ENCODE data around the gene HNF4A. TPM values are rescaled to one million over a fixed set of nuclear protein-coding genes. Genes with fewer than 3 reads are reported as not detected.

The HNF4A gene
- total and polyA plus RNA-seq, 2 of the 13 experiments (the other 11 are each of a cell fraction or from before 2014, with no cell fraction given), result 80.9 to 169 TPM

GRCh38 chr20:44461142-44461802, 105.8 kb downstream of the HNF4A start (continued):
- TF ChIP-seq SKIL (CRISPR knock-in tag; IDR thresholded peaks at IDR 0.05; ENCODE audit: borderline replicate concordance) (no peak), MZF1 (CRISPR knock-in tag; IDR thresholded peaks at IDR 0.05; ENCODE audit: borderline replicate concordance) (no peak), KMT2A (CRISPR knock-in tag; IDR thresholded peaks at IDR 0.05) (peak; percentile 15; the same call in 1 of the 2 replicates), ZNF121 (CRISPR knock-in tag; IDR thresholded peaks at IDR 0.05) (no peak), MIER3 (CRISPR knock-in tag; IDR thresholded peaks at IDR 0.05; ENCODE audit: borderline replicate concordance) (no peak), KAT8 (CRISPR knock-in tag; IDR thresholded peaks at IDR 0.05) (0 out of 2 replicates have a peak, but pooled peaks have one; percentile 10), ZNF687 (CRISPR knock-in tag; IDR thresholded peaks at IDR 0.05) (no peak), RBM22 (optimal IDR thresholded peaks at IDR 0.05; ENCODE audit: low read length) (no peak), AKAP8 (CRISPR knock-in tag; IDR thresholded peaks at IDR 0.05) (0 out of 2 replicates have a peak, but pooled peaks have one; percentile 22)
- TF ChIP-seq, protein P1, sequence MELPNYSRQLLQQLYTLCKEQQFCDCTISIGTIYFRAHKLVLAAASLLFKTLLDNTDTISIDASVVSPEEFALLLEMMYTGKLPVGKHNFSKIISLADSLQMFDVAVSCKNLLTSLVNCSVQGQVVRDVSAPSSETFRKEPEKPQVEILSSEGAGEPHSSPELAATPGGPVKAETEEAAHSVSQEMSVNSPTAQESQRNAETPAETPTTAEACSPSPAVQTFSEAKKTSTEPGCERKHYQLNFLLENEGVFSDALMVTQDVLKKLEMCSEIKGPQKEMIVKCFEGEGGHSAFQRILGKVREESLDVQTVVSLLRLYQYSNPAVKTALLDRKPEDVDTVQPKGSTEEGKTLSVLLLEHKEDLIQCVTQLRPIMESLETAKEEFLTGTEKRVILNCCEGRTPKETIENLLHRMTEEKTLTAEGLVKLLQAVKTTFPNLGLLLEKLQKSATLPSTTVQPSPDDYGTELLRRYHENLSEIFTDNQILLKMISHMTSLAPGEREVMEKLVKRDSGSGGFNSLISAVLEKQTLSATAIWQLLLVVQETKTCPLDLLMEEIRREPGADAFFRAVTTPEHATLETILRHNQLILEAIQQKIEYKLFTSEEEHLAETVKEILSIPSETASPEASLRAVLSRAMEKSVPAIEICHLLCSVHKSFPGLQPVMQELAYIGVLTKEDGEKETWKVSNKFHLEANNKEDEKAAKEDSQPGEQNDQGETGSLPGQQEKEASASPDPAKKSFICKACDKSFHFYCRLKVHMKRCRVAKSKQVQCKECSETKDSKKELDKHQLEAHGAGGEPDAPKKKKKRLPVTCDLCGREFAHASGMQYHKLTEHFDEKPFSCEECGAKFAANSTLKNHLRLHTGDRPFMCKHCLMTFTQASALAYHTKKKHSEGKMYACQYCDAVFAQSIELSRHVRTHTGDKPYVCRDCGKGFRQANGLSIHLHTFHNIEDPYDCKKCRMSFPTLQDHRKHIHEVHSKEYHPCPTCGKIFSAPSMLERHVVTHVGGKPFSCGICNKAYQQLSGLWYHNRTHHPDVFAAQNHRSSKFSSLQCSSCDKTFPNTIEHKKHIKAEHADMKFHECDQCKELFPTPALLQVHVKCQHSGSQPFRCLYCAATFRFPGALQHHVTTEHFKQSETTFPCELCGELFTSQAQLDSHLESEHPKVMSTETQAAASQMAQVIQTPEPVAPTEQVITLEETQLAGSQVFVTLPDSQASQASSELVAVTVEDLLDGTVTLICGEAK (IDR thresholded peaks at IDR 0.05), result no peak
- TF ChIP-seq, protein P1 (CRISPR knock-in tag; IDR thresholded peaks at IDR 0.05), result no peak; the same call in 1 of the 2 replicates
- TF ChIP-seq, protein P2, sequence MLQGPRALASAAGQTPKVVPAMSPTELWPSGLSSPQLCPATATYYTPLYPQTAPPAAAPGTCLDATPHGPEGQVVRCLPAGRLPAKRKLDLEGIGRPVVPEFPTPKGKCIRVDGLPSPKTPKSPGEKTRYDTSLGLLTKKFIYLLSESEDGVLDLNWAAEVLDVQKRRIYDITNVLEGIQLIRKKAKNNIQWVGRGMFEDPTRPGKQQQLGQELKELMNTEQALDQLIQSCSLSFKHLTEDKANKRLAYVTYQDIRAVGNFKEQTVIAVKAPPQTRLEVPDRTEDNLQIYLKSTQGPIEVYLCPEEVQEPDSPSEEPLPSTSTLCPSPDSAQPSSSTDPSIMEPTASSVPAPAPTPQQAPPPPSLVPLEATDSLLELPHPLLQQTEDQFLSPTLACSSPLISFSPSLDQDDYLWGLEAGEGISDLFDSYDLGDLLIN (CRISPR knock-in tag; IDR thresholded peaks at IDR 0.05; ENCODE audit: borderline replicate concordance), result no peak
